Mesodermal cell (in vitro differentiated cells): ENCODE data around the gene TSHZ1.

ENCODE experiments used
- H3K27ac ChIP-seq: 2 replicates; pipeline ENCODE4 v1.7.0; 2013; ENCODE audit warnings: mild to moderate bottlenecking, low read depth, low read length, moderate library complexity; ENCODE audit not compliant: severe bottlenecking
- H3K36me3 ChIP-seq: 2 replicates; pipeline ENCODE4 v1.7.1; 2013; ENCODE audit warnings: mild to moderate bottlenecking, low read length, moderate library complexity; ENCODE audit not compliant: control insufficient read depth, insufficient read depth
- H3K4me1 ChIP-seq: one replicate; pipeline ENCODE4 v1.7.1; 2013; ENCODE audit warnings: mild to moderate bottlenecking, low read length; ENCODE audit not compliant: insufficient read depth, control insufficient read depth, poor library complexity, severe bottlenecking
- H3K4me3 ChIP-seq: 2 replicates; pipeline ENCODE4 v1.7.0; 2013; ENCODE audit warnings: low read length, control low read depth, mild to moderate bottlenecking; ENCODE audit not compliant: insufficient read depth, poor library complexity, severe bottlenecking; ENCODE audit errors: extremely low read depth
- H3K9me3 ChIP-seq: 2 replicates; pipeline ENCODE4 v1.7.1; 2013; ENCODE audit warnings: mild to moderate bottlenecking, low read length, moderate library complexity; ENCODE audit not compliant: control insufficient read depth
- WGBS, 2 experiments: methylation state at CpG; one replicate each; pipeline ENCODE4 v1.1.5; 2013; ENCODE audit warnings: missing lambda C conversion rate in 2 of 2; ENCODE audit not compliant: insufficient coverage in 2 of 2; 5-methylcytosine and 5-hydroxymethylcytosine counted together

The TSHZ1 gene

GRCh38 chr18:75277610-75277928 is 67.0 kb downstream of the TSHZ1 start:
- H3K9me3 ChIP-seq, result no peaks in the 10 kb centered on the region
- no peak overlapping the region for H3K4me3 ChIP-seq
- H3K27ac ChIP-seq, result no peak overlapping the region
- H3K36me3 ChIP-seq, result no peaks in the 10 kb centered on the region
- WGBS, 2 experiments, result 84% methylated on average over 3 of the region's 4 CpGs; no CpG with 5 or more reads in 1 of the 2 experiments
- peaks cover 17% of the 10 kb centered on the region for H3K4me1 ChIP-seq

- no peak overlapping the region for H3K27ac ChIP-seq
- H3K4me1 ChIP-seq, result peaks cover 17% of the 10 kb centered on the region
- H3K9me3 ChIP-seq, result no peaks in the 10 kb centered on the region
- H3K36me3 ChIP-seq, result no peaks in the 10 kb centered on the region
- no peak overlapping the region for H3K4me3 ChIP-seq
- WGBS, 2 experiments, result 69 to 94% methylated on average over 3 to 5 of the region's 5 CpGs
Measured at GRCh38 chr18:75279381-75279780, 68.8 kb downstream of the TSHZ1 start.

GRCh38 chr18:75280427-75281280 is 70.1 kb downstream of the TSHZ1 start:
- no peaks in the 10 kb centered on the region for H3K36me3 ChIP-seq
- peak overlapping the region; percentile 41 for H3K27ac ChIP-seq
- H3K9me3 ChIP-seq, result no peaks in the 10 kb centered on the region
- H3K4me1 ChIP-seq, result peaks cover 17% of the 10 kb centered on the region
- WGBS, 2 experiments, result 86 to 87% methylated on average over 19 to 20 of the region's 20 CpGs
- H3K4me3 ChIP-seq, result no peak overlapping the region

DNA sequence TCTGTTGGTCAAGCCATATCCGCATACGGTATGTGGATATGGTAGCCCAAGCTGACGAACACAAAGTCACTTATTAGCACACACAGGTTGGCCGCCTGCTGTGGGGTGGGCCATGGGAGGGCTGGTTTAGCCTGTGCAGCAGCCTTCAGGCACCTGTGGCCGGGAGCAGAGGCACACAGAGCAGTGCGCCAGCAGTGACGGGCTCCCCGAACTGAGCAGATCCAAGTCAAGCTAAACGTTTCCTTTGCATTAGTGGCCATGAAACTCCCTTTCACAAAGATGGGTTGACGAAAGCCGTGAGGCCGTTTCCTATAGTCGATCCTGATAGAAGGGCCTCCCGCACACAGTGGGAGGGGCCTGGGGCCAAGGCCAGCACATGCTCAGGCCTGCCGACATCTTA is 72.1 kb downstream of the TSHZ1 start:
- Histone ChIP-seq H3K27ac (no peak overlapping the region), H3K4me1 (peaks cover 10% of the 10 kb centered on the region), H3K36me3 (peaks cover 18% of the 10 kb centered on the region), H3K9me3 (no peaks in the 10 kb centered on the region), H3K4me3 (no peak overlapping the region)
- WGBS, 2 experiments, result 96 to 97% methylated on average over 12 to 13 of the region's 15 CpGs

DNA sequence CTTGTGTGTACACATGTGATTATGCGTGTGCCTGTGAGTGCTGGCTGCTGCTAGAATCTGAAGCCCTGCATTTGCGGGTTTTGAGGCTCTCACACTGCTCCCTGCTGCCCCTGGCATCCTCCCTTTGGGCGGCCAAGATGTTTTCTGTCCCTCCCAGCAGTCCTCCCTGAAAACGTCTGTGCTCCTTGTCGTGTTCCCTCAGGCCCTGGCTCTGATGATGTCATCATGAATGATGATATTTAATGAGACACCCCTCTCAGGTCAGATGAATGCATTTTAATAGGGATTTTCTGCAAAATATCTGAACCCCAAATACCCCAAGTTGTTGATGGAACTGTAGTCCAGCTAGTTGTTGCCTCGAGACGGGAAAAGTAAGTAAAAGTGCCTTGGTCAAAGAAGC is 73.1 kb downstream of the TSHZ1 start:
- no peaks in the 10 kb centered on the region for H3K9me3 ChIP-seq
- H3K4me3 ChIP-seq, result no peak overlapping the region
- no peak overlapping the region for H3K27ac ChIP-seq
- peaks cover 19% of the 10 kb centered on the region for H3K36me3 ChIP-seq
- peaks cover 8% of the 10 kb centered on the region for H3K4me1 ChIP-seq
- 96 to 100% methylated on average over 5 to 7 of the region's 7 CpGs for WGBS, 2 experiments

DNA sequence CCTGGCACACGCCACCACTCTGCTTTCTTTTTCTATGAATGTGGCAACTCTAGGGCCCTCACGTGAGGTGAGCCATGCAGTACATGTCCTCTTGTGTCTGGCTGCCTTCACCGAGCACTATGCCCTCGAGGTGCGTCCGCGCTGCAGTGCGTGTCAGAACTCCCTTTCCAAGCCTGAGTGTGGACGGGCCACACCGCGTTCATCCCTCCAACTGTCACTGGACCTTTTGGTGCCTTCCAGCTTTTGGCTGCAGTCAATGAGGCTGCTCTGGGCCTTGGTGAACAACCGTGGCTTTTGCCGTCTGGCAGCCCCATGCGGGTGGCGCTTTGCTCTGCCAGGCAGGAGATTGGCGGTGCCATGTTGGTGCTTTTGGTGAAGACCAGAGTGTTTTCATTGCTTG is 74.0 kb downstream of the TSHZ1 start:
- WGBS, 2 experiments, result 95 to 97% methylated on average over 12 to 16 of the region's 16 CpGs
- no peaks in the 10 kb centered on the region for H3K9me3 ChIP-seq
- H3K4me3 ChIP-seq, result no peak overlapping the region
- no peak overlapping the region for H3K27ac ChIP-seq
- H3K36me3 ChIP-seq, result peaks cover 19% of the 10 kb centered on the region
- H3K4me1 ChIP-seq, result peaks cover 8% of the 10 kb centered on the region

DNA sequence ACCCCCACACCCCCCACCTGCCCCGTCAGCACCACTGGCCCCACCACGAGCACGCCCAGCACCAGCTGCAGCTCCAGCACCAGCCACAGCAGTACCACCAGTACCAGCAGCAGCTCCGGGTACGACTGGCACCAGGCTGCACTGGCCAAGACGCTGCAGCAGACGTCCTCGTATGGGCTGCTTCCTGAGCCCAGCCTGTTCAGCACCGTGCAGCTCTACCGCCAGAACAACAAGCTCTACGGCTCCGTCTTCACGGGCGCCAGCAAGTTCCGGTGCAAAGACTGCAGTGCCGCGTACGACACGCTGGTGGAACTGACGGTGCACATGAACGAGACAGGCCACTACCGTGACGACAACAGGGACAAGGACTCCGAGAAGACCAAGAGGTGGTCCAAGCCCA is 75.3 kb downstream of the TSHZ1 start:
- WGBS, 2 experiments, result 94 to 97% methylated on average over 21 of the region's 24 CpGs
- peaks cover 1% of the 10 kb centered on the region for H3K4me1 ChIP-seq

DNA sequence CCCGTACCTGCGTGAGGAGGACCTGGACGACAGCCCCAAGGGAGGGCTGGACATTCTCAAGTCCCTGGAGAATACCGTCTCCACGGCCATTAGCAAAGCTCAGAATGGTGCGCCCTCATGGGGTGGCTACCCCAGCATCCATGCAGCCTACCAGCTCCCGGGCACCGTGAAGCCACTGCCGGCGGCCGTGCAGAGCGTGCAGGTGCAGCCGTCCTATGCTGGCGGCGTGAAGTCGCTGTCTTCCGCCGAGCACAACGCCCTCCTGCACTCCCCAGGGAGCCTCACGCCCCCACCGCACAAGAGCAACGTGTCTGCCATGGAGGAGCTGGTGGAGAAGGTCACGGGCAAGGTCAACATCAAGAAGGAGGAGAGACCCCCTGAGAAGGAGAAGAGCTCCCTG is 76.4 kb downstream of the TSHZ1 start:
- Histone ChIP-seq H3K9me3 (no peaks in the 10 kb centered on the region), H3K4me3 (no peak overlapping the region), H3K4me1 (no peaks in the 10 kb centered on the region), H3K36me3 (peaks cover 19% of the 10 kb centered on the region), H3K27ac (no peak overlapping the region)
- 96 to 97% methylated on average over 13 to 22 of the region's 23 CpGs for WGBS, 2 experiments

More for the DNA sequence above, 75.3 kb downstream of the TSHZ1 start:
- Histone ChIP-seq H3K4me3 (no peak overlapping the region), H3K36me3 (peaks cover 19% of the 10 kb centered on the region), H3K9me3 (no peaks in the 10 kb centered on the region), H3K27ac (no peak overlapping the region)

GRCh38 chr18:75287700-75288099 is 77.1 kb downstream of the TSHZ1 start:
- Histone ChIP-seq H3K4me1 (no peaks in the 10 kb centered on the region), H3K4me3 (no peak overlapping the region), H3K27ac (no peak overlapping the region), H3K36me3 (peaks cover 19% of the 10 kb centered on the region), H3K9me3 (no peaks in the 10 kb centered on the region)
- 92 to 97% methylated on average over 24 of the region's 24 CpGs for WGBS, 2 experiments

DNA sequence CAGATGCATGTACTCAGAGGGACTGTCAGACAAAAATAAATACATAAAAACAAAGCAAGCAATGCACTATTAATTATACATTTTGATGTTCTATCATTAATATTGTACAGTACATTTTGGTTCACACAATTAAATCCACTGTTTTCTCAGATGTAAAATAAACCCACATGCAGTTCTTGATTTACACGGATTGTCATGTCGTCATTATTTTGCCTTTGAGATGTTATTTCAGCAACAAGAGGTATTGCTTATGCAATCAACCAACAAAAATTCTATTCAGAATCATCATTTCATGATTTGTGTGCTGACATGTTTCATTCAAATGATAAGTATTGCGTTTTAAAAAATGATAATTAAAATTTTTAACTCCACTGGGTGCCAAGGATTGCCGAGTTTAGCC is 79.2 kb downstream of the TSHZ1 start:
- H3K4me1 ChIP-seq, result no peaks in the 10 kb centered on the region
- peaks cover 19% of the 10 kb centered on the region for H3K36me3 ChIP-seq
- no peak overlapping the region for H3K27ac ChIP-seq
- no peak overlapping the region for H3K4me3 ChIP-seq
- no CpG with 5 or more reads among the region's 4 CpGs for WGBS, 2 experiments
- H3K9me3 ChIP-seq, result no peaks in the 10 kb centered on the region

DNA sequence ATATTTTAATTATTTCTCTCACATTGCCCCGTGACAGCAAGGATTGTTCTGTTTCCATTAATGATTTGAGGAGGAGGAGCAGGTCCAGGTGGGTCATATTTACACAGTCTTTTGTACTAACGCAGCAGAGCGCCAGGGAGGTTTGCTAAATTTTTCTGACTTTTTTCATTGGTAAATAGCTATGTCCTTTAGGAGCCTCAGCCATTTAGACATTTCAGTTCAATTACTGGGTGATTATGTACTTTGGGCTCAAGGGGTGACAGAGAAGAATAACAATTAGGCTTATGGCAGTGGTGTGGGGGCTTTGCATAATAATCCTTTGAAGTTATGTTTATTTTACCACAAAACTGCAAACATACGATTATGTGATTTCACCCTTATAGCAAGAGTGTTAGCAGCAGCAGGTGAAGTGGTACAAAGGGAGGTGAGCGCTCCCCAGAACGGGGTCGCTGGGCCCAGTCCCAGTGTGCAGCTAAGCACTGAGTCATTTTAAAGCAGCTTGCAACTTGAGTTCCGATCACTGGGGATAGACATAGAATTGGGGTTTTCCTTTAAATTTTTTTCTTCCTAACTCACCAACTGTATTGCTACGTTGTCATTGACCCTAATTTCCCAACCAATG is 80.3 kb downstream of the TSHZ1 start:
- Histone ChIP-seq H3K4me3 (no peak overlapping the region), H3K27ac (no peak overlapping the region), H3K4me1 (no peaks in the 10 kb centered on the region), H3K36me3 (peaks cover 19% of the 10 kb centered on the region), H3K9me3 (no peaks in the 10 kb centered on the region)
- 80 to 96% methylated on average over 1 to 5 of the region's 9 CpGs for WGBS, 2 experiments
